Immature natural killer cell (primary cell): ENCODE measurements around the gene MRPL28. TPM values are rescaled to one million over a fixed set of nuclear protein-coding genes. Genes with fewer than 3 reads are reported as not detected.
A peak's percentile ranks its signal among the peaks of the same experiment; 100 is the strongest.
"Not testable (repeated sequence)": the region's sequence is repeated elsewhere in the genome, so short reads cannot be mapped to it uniquely, and the experiment has no call there.

Experiments used
- DNase-seq, 3 donors: peaks; one replicate each; pipeline ENCODE4 v3.0.0; 2022; ENCODE audit warnings: mixed read lengths in 1 of 3
- H3K27ac Mint-ChIP-seq, 6 donors: one replicate each; pipeline ENCODE4 v1.8.0; 2020; ENCODE audit warnings: mixed read lengths in 6 of 6, mild to moderate bottlenecking in 5 of 6, inconsistent platforms in 4 of 6, moderate library complexity in 3 of 6
- H3K27me3 Mint-ChIP-seq, 3 donors: one replicate each; pipeline ENCODE4 v1.8.0; 2020 to 2021; ENCODE audit warnings: low read depth in 3 of 3, mild to moderate bottlenecking in 3 of 3, mixed read lengths in 3 of 3, moderate library complexity in 3 of 3, inconsistent platforms in 1 of 3
- H3K36me3 Mint-ChIP-seq, 3 donors: one replicate each; pipeline ENCODE4 v1.8.0; 2020; ENCODE audit warnings: mixed read lengths in 3 of 3, inconsistent platforms in 2 of 3, mild to moderate bottlenecking in 2 of 3
- H3K4me1 Mint-ChIP-seq, 2 donors: one replicate each; pipeline ENCODE4 v1.8.0; 2020; ENCODE audit warnings: inconsistent platforms in 2 of 2, mild to moderate bottlenecking in 2 of 2, mixed read lengths in 2 of 2, moderate library complexity in 1 of 2
- H3K4me3 Mint-ChIP-seq, 5 donors: one replicate each; pipeline ENCODE4 v1.8.0; 2020; ENCODE audit warnings: mild to moderate bottlenecking in 5 of 5, mixed read lengths in 5 of 5, inconsistent platforms in 3 of 5, moderate library complexity in 3 of 5
- H3K9me3 Mint-ChIP-seq, 6 donors: one replicate each; pipeline ENCODE4 v1.8.0; 2020; ENCODE audit warnings: mild to moderate bottlenecking in 6 of 6, mixed read lengths in 6 of 6, inconsistent platforms in 4 of 6, moderate library complexity in 3 of 6
- polyA plus RNA-seq, 3 donors: library from polyadenylated mRNA; unstranded; fragments of 300-500 nt; fragmentation: Illumina TruSeq; gene quantifications; one replicate each; pipeline ENCODE4 v1.2.3, GENCODE V29; 2021

Gene MRPL28
- polyA plus RNA-seq, 3 donors from 2014 or later: 98.6 to 139 (median 106) TPM

- H3K27ac Mint-ChIP-seq: peak overlapping the region; percentile 90 to 96 (median 95)
- peaks cover 26 to 34% (median 30%) of the 10 kb centered on the region in 3 donors for H3K36me3 Mint-ChIP-seq
These were observed 29.0 kb downstream of the MRPL28 start for GRCh38 chr16:341095-341973.

DNA sequence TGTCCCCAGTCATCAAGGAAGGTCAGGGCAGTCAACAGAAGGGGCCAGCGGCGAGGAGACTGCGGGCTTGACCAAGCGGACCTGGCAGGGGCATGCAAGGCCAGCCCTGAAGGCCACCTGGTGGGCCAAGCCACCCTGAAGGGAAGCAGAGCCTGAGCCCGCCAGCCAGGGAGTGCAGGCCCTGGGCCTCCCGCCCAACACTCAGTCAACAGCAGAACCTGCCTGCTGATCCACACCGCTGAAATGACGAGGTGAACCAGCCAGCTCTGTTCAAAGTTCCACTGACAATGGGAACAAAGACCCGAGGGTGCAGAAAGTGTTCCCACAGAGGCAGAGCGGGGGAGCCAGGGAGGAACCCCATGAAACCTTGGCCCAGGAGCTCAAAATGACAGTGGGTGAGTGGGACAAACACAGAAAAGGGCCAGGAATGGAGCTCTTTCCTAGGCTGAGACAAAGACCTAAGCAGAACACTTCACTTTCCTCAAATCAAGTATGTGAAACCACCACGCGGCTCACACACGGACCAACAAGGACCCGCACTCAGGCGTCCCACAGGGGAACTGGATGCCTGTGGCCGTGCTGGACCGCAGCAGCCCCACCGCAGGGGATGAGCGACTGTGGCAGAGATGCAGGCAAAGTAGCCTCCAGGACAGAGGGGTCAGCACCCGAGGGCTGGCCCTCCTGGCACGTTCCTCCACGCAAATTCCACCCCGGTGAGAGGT, 29.8 kb downstream of the MRPL28 start:
- peaks cover 18 to 49% (median 35%) of the 10 kb centered on the region in 3 donors for H3K27me3 Mint-ChIP-seq
- no peaks in the 10 kb centered on the region for H3K9me3 Mint-ChIP-seq
- peak overlapping the region; percentile 90 to 98 (median 95) for H3K27ac Mint-ChIP-seq
- no peak for DNase-seq
- peaks cover 18 to 26% (median 24%) of the 10 kb centered on the region in 3 donors for H3K36me3 Mint-ChIP-seq
- peak overlapping the region; percentile 81 to 93 (median 89) for H3K4me3 Mint-ChIP-seq
- peaks cover 82 to 89% of the 10 kb centered on the region in 2 donors for H3K4me1 Mint-ChIP-seq

More at GRCh38 chr16:341095-341973, 29.0 kb downstream of the MRPL28 start:
- Mint-ChIP-seq H3K27me3 (peaks cover 16 to 43% (median 33%) of the 10 kb centered on the region in 3 donors), H3K4me3 (peak overlapping the region; percentile 77 to 89 (median 81)), H3K4me1 (peaks cover 82 to 89% of the 10 kb centered on the region in 2 donors)
- H3K9me3 Mint-ChIP-seq, DNase-seq: not testable (repeated sequence)

GRCh38 chr16:339680-340079, 30.7 kb downstream of the MRPL28 start:
- Mint-ChIP-seq H3K4me3 (peak overlapping the region; percentile 81 to 93 (median 89)), H3K9me3 (no peaks in the 10 kb centered on the region), H3K27me3 (peaks cover 23 to 55% (median 35%) of the 10 kb centered on the region in 3 donors), H3K27ac (peak overlapping the region; percentile 90 to 98 (median 95)), H3K4me1 (peaks cover 82 to 89% of the 10 kb centered on the region in 2 donors), H3K36me3 (peaks cover 11 to 18% (median 17%) of the 10 kb centered on the region in 3 donors)
- DNase-seq: peak; percentile 65 to 75 (median 71)

DNA sequence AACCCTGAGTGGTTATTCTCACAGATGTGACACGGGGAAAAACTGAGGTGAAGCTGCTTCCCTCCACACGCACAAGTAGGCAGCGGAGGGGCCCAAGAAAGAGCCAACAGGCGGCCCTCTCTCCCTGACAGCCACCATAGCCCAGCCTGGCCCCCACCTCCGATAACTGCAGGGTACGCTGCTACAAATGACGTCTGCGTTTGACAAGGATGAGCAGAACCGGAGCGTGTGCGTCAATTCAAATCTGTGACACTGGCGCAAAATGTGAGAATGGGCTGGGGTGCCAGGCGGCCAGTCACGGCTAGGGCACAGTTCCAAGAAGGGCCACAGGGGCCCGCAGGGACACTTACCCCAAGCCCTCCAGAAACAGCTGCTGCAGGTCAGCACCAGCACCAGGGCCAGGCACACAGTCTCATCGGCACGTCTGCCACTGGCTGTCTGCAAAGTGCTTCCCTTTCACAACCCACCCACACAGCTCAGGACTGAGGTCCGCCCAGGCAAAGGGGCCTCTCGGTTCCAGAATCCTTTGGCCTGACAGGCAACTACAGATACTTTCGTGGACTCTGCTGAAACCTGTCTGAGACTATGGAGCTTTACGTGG, 32.3 kb downstream of the MRPL28 start:
- Mint-ChIP-seq H3K4me3 (peak overlapping the region; percentile 71 to 89 (median 80)), H3K4me1 (peaks cover 87 to 94% of the 10 kb centered on the region in 2 donors), H3K27ac (peak overlapping the region; percentile 86 to 96 (median 94)), H3K36me3 (peaks cover 9 to 15% (median 14%) of the 10 kb centered on the region in 3 donors), H3K27me3 (peaks cover 26 to 55% (median 29%) of the 10 kb centered on the region in 3 donors), H3K9me3 (no peaks in the 10 kb centered on the region)
- DNase-seq: peak; percentile 78 to 80 (median 80)

- peak overlapping the region; percentile 55 to 80 (median 71) for H3K4me3 Mint-ChIP-seq
- H3K9me3 Mint-ChIP-seq: no peaks in the 10 kb centered on the region
- peaks cover 24 to 51% (median 26%) of the 10 kb centered on the region in 3 donors for H3K27me3 Mint-ChIP-seq
- DNase-seq: no peak
- H3K27ac Mint-ChIP-seq: peak overlapping the region; percentile 86 to 96 (median 94)
- peaks cover 86 to 94% of the 10 kb centered on the region in 2 donors for H3K4me1 Mint-ChIP-seq
- H3K36me3 Mint-ChIP-seq: peaks cover 6 to 12% (median 8%) of the 10 kb centered on the region in 3 donors
These were observed 32.9 kb downstream of the MRPL28 start for GRCh38 chr16:337437-337836.

GRCh38 chr16:336269-336668, 34.1 kb downstream of the MRPL28 start:
- peaks cover 0 to 7% (median 0%) of the 10 kb centered on the region in 3 donors for H3K36me3 Mint-ChIP-seq
- peak overlapping the region; percentile 91 to 98 (median 96) for H3K27ac Mint-ChIP-seq
- no peak for DNase-seq
- H3K9me3 Mint-ChIP-seq: no peaks in the 10 kb centered on the region
- H3K27me3 Mint-ChIP-seq: peaks cover 21 to 46% (median 24%) of the 10 kb centered on the region in 3 donors
- H3K4me3 Mint-ChIP-seq: peak overlapping the region; percentile 67 to 84 (median 80)
- H3K4me1 Mint-ChIP-seq: peaks cover 86 to 95% of the 10 kb centered on the region in 2 donors

- DNase-seq, H3K9me3 Mint-ChIP-seq: not testable (repeated sequence)
- H3K27me3 Mint-ChIP-seq: peaks cover 23 to 46% (median 27%) of the 10 kb centered on the region in 3 donors
- peaks cover 5 to 13% (median 6%) of the 10 kb centered on the region in 3 donors for H3K36me3 Mint-ChIP-seq
- H3K27ac Mint-ChIP-seq: peak overlapping the region; percentile 91 to 98 (median 96)
- peaks cover 89 to 98% of the 10 kb centered on the region in 2 donors for H3K4me1 Mint-ChIP-seq
- peak overlapping the region; percentile 67 to 84 (median 80) for H3K4me3 Mint-ChIP-seq
These were observed 35.3 kb downstream of the MRPL28 start for GRCh38 chr16:334861-335632.

GRCh38 chr16:334164-334832, 36.0 kb downstream of the MRPL28 start:
- not testable (repeated sequence) for DNase-seq, H3K9me3 Mint-ChIP-seq, H3K36me3 Mint-ChIP-seq
- peaks cover 23 to 41% (median 26%) of the 10 kb centered on the region in 3 donors for H3K27me3 Mint-ChIP-seq
- peak overlapping the region; percentile 11 to 84 (median 80) for H3K4me3 Mint-ChIP-seq
- peak overlapping the region; percentile 84 to 98 (median 96) for H3K27ac Mint-ChIP-seq
- H3K4me1 Mint-ChIP-seq: peaks cover 87 to 95% of the 10 kb centered on the region in 2 donors

DNA sequence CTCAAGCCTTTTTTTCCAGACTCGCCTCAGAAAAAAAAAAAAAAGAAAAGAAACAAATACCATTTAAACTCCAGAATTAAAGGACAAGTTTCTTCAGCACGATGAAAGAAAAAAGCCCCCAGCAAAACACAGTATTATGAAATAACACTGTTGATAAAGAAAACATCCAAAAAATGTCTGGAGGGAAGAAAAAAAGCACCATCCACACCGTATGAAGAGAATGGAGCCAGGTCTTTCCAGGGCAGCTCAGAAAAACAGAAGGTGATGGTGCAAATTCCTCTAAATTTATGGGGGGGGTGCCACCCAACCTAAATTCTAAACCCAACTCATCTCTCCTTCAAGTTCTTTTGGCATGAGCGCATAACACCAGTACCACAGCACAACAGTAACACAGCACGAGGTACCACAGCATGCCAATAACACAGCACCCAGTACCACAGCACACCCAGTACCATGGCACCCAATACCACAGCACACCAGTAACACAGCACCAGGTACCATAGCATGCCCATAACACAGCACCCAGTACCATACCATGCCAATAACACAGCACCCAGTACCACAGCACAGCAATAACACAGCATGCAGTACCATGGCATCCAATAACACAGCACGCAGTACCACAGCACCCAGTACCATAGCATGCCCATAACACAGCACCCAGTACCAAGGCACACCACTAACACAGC, 36.8 kb downstream of the MRPL28 start:
- Mint-ChIP-seq H3K4me1 (peaks cover 90 to 97% of the 10 kb centered on the region in 2 donors), H3K4me3 (peak overlapping the region in 3 of 5 donors; percentile 18 to 54 (median 48)), H3K36me3 (peaks cover 5 to 8% (median 7%) of the 10 kb centered on the region in 3 donors), H3K9me3 (no peaks in the 10 kb centered on the region), H3K27me3 (peaks cover 18 to 38% (median 23%) of the 10 kb centered on the region in 3 donors), H3K27ac (peak overlapping the region; percentile 68 to 98 (median 96))
- no peak for DNase-seq

DNA sequence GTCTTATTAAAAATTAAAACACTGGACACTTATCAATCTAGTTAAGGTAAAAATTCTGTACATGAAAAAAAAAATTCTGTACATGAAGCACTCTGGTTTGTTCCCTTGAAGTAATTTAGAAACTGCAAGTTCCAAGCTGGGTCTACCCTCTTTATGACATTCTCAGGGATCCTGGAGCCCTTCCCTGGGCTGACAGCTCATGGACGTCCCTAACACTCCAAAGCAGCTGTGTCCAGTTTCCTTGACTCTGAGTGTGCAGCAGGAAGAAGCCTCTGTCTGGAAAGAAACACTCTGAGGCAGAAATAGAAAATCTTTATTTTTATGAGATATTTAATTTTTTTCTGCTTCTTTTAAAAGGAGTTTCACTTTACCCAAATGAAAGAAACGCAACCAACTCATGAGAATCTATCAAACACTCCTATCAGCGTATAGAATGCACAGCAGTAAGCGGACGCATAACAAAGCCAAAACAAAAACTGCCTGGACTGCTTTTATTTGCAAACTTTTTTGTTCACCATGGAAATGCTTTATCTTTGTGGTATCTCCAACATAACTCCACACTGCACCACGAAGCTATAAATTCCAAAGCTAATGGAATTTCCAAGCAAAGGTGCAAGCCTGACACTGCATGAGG, 39.0 kb downstream of the MRPL28 start:
- H3K9me3 Mint-ChIP-seq, H3K36me3 Mint-ChIP-seq: not testable (repeated sequence)
- Mint-ChIP-seq H3K4me3 (peak overlapping the region; percentile 48 to 79 (median 66)), H3K27me3 (peaks cover 28 to 45% (median 28%) of the 10 kb centered on the region in 3 donors), H3K4me1 (peaks cover 89 to 95% of the 10 kb centered on the region in 2 donors), H3K27ac (peak overlapping the region; percentile 76 to 99 (median 92))
- DNase-seq: peak in 1 of 3 donors; percentile 66

DNA sequence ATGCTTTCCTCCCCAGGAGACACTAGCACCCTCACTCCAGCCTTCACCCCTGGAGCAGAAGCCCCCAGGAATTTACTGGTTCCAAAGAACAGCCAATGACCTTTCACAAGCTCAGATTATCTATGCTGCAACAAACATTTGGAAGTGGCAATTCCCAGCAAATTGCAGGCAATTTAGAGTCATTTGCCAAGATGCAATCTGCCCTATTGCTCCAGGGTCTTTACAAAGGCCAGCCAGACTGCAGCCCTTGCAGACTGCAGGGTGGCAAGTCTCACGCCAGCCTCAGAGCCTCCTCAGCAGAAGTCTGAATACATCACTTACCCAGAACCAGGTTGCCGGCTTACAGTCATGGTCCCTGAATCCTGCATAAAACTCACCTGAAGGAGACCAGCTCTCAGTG, 39.6 kb downstream of the MRPL28 start:
- Mint-ChIP-seq H3K27ac (peak overlapping the region; percentile 76 to 99 (median 92)), H3K36me3 (peaks cover 5 to 8% (median 7%) of the 10 kb centered on the region in 3 donors), H3K9me3 (no peaks in the 10 kb centered on the region), H3K27me3 (peaks cover 28 to 44% (median 29%) of the 10 kb centered on the region in 3 donors), H3K4me3 (peak overlapping the region; percentile 42 to 79 (median 65)), H3K4me1 (peaks cover 88 to 94% of the 10 kb centered on the region in 2 donors)
- no peak for DNase-seq
